DMS53 treated with DMSO at 0.1 percent for 48 hours (cell line): ENCODE data around the gene TJP3.

Source experiments
- DNase-seq: peaks from one replicate; lab custom pipeline; 2025; ENCODE audit not compliant: unreplicated experiment; lab: John Stamatoyannopoulos, UW

Gene TJP3

DNA sequence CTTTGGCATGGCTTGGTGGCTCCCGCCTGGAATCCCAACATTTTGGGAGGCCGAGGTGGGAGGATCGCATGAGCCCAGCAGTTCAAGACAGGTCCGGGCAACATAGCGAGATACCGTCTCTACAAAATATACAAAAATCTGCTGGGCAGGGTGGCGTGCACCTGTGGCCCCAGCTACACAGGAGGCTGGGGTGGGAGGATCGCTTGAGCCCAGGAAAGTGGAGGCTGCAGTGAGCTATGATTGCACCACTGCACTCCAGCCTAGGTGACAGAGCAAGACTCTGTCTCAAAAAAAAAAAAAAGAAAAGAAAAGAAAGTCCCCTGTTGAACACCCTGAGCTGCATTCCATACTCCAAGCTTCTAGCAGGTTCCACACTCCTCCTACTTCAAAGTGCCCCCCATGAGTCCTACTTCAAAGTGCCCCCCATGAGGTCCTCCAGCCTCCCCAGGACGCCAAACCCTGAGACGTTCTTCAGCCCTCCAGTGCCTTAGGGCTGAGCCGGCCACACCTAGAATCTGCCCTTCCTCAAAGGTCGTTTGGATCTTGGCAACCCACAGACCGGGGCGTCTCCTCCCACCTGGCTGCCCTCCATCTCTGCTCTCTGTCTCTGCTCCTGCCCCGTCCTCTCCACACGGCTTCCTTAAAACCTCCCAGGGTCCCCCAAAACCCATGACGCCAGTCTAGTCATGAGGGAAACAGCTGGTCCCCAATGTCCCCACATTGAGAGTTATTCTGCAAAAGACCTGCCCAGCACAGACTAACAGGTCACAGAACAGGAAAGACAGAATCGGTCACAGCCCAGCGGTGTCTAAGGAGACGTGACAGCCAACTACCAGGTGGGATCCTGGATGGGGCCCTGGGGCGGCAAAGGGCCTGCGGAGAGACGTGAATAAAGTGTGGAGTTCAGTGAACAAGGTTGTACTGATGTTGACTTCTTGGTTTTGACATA, 4.8 kb downstream of the TJP3 start:
- DNase-seq = peak; percentile 12

DNA sequence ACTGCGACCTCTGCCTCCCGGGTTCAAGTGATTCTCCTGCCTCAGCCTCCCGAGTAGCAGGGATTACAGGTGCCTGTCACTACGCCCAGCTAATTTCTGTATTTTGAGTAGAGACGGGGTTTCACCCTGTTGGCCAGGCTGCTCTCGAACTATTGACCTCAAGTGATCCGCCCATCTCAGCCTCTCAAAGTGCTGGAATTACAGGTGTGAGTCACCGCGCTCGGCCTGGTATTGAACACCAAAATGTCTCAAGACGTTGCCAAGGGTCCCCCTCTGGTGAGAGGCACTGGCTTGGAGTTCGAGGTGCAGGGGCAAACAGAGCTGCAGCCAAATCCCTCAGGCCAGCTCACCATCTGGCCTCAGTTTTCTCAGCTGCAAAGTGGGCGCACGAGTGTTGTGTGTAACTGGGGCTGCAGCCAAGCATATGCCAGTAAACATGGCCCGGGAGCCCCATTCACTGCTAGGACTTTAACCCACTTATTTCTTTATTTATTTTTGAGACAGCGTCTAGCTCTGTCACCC, 8.0 kb downstream of the TJP3 start:
- no peak for DNase-seq

DNA sequence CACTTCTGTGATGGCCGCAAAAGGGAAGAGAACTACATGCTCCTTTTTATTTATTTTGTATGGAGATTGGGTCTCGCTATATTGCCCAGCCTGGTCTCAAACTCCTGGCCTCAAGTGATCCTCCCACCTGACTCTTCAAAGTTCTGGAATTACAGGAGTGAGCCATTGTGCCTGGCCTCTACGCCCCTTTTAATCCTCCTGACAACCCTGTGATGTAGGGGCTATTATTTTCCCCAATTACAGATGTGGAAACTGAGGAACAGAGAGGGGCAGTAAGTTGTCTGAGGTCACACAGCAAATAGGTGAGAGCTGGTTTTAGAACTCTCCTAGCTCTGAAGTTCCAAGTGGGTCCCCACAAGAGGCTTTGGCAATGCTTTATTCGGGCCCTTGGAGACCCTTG, 11.7 kb downstream of the TJP3 start:
- DNase-seq = no peak

DNA sequence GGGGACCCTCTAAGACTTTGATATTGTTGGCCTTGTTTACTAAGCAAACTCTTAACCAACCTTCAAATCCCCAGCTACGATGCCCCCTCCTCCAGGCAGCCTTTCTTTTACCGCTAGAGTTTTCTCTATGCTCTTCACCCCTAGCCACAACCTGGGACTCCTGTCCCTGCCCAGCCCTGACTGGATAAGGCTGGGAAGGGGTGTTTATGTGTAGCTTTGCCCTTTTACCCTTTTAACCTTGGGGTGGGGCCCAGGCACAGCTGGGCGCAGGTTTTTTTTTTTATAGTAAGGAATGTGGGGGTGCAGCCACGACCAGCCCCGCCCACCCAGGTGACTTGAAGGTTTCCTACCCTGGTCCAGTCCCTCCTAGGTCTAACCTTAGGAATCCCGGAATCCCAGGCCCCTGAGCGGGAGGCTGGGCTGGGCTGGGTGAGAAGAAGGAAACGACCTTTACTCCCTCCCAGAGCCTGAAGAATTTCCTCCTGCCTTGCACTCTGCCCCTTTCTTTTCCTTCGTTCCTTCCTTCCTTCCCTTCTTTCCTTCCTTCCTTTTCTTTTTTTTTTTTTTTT, 12.2 kb downstream of the TJP3 start:
- no peak for DNase-seq

DNA sequence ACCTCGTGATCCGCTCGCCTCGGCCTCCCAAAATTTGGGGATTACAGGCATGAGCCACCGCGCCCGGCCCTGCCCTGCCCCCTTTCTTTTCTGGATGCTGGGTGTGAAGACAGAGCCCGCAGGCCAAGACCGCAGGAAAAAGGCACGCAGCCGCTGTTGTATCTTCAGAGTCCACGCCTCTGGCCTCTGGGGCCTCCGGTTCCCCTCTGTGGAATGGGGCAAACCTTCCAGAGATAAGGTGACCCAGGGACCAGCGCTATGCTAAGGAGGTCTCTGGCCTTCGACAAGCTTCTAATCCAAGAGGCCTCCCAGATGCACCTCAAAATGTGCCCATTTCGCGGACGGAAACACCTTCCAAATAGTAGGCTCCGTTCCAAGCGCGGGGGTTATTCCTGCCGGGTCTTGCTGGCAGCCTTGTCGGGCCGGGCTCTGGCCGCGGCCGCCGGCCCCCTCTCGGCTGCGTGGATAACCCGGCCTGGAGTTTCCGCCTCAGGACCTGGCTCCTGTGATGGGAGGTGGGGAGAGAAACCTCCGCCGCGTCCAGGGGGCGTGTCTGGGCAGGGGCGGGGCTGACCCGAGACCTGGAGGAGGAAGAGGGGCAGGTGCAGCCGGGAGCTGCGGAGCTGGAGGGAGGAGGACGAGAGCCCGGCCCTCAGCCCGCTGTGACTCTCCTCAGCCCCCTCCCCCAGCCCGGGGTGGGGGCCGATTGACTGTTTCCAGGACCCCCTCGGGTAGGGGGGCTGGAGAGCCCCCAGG, 13.1 kb downstream of the TJP3 start:
- DNase-seq = peak; percentile 83

DNA sequence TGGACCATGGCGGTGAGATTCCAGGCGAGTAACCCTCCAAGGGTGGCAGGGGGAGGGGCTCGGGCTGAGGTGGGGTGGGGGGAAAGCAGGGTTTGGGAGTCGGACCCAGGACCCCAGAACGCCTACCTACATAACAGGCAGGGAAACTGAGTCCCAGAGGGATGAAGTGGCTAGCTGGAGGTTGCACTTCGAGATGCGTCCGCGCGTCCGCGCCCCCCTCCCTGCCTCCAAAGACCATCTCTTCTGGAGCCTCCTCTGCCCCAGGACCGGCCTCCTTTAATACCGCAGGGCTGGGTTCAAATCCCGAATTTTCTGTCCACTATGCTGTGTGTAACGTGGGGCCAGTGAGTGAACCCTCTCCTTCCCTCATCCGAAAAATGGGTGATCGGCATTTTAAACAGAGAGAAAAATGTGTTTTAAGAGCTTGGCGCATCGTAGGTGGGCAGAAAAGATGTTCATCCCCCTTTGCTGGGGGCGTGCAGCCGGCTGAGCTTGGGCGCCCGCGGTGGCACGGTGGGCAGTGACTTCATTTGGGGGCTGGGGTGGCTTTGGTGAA, 13.8 kb downstream of the TJP3 start:
- DNase-seq = no peak

DNA sequence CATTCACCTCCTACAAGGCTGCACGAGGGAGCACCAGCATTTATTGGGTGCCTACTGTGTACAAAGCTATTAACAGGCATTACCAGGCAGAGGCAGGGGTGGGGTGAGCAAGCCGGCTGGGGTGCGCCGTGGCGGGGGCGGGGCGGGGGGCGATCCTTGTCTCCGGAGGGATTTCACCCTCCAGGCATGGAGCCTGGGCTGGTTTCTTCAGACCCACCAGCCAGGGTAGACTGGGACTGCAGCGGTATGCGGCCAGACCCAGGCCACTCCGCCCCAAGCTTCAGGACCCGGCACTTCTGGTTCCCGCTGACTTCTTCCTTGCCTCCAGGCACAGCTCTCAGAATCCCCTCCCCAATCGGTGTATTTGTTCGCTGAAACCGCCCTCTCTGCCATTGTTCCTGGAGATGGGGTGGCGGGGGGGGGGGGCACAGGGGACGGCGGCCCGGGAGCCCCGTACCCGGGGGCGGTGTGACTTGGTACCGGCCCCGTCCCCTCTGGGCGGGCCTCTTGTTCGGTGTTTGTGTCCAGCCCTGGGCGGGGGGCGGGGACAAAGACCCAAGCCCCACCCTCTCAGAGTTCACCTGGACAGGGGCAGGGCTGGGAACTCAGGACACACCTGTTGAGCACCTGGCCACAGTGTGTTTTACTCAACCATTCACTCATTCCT, 14.4 kb downstream of the TJP3 start:
- DNase-seq = no peak

DNA sequence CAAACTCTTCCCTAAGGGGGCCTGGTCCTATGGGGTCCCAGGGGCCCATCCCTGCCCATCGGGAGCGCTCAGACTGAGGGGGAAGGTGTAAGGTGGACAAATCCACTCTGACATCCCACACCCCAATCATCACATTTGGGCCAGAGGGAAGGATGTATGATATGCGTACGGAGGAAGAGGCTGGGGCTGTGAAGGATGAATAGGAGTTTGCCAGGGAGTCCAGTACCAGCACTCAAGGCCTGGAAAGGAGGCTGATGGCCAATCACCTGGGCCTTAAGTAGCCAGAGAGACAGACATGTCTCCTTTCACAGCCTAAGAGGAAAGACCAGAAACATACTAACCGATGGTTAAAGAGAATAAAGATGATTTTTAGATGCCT, 14.9 kb downstream of the TJP3 start:
- DNase-seq = no peak

DNA sequence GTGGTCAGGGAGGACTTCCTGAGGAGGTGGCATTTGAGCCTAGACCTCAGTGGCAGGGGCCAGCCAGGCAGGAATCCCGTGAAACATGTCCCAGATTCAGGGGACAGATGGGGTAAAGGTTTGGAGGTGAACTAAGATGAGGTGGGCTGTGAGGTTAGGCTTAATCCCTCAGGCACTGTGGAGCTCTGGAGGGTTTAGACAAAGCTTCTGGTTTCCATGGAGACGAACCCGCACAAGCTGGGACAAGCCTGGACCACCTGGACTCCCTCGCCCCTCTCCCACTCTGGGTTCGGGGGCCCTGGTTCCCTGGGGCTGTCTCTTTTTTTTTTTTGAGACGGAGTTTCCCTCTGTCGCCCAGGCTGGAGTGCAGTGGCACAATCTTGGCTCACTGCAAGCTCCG, 15.7 kb downstream of the TJP3 start:
- DNase-seq = no peak

DNA sequence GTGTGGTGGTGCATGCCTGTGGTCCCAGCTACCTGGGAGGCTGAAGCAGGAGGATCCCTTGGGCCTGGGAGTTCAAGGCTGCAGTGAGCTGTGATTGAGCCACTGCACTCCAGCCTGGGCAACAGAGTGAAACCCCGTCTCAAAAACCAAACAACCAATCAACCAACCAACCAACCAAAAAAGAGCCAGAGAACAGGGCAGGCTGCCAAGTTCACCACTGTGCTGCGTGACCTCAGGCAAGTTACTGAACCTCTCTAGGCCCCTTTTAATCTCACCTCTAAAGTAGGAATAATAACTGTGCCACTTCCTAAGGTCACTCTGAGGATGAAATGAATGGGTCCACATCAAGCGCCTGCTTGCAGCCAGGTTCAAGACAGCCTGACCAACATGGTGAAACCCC, 16.9 kb downstream of the TJP3 start:
- DNase-seq = no peak

DNA sequence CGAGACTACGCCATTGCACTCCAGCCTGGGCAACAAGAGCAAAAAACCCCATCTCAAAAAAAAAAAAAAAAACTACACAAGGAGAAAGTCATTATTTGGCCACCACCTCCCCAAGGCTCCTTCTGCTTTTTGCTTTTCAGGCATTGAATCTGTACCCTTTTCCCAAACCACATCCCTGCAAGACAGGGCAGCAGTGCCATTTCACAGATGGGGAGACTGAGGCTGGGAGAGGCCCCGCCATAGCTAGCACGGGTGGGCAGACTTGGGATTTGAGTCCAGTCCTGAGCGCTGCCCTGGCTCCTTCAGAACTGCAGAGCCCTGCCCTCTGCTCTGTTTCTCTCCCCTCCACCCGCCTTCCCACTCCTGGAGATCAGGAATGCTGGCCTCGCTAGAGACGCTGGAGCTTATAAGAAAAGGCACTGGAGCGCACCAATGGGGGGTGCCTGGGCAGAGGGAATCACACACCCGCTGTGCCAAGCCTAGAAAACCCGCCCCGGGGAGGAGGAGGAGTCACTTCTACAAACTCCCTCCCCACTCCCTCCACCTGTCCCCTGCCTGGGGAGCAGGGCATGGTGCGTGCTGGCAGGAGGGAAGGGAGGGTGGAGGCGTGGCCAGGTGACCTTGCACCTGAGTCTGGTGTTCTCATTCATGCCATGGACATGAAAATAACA, 17.6 kb downstream of the TJP3 start:
- DNase-seq = no peak

DNA sequence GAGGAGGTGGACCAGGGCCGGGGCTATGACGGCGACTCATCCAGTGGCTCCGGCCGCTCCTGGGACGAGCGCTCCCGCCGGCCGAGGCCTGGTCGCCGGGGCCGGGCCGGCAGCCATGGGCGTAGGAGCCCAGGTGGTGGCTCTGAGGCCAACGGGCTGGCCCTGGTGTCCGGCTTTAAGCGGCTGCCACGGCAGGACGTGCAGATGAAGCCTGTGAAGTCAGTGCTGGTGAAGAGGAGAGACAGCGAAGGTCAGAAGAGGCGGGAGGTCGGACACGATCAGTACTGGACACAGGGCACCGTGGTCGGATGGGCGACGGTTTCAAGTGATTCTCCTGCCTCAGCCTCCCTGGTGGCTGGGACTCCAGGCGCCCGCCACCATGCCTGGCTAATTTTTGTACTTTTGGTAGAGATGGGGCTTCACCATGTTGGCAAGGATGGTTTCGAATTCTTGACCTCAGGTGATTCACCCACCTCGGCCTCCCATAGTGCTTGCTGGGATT, 22.3 kb downstream of the TJP3 start:
- no peak for DNase-seq

DNA sequence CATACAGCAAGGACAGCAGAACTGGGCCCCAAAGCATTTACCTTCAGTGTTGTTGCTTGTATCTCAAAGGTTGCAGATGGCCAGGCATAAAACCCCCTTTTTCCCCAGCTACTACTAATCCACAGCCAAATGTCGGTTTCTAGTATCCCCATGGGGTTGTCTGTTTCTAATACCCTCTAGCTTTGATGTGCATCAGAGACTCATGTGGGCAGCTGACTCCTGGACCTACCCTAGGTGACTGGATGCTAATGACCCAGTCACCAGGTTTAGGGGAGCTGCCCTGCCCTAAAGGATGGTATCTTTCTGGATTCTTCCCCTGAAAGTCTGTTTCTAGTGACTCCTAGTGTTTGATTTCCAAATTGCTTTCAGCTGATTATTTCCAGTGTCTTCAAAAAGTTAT, 23.9 kb downstream of the TJP3 start:
- DNase-seq = no peak

DNA sequence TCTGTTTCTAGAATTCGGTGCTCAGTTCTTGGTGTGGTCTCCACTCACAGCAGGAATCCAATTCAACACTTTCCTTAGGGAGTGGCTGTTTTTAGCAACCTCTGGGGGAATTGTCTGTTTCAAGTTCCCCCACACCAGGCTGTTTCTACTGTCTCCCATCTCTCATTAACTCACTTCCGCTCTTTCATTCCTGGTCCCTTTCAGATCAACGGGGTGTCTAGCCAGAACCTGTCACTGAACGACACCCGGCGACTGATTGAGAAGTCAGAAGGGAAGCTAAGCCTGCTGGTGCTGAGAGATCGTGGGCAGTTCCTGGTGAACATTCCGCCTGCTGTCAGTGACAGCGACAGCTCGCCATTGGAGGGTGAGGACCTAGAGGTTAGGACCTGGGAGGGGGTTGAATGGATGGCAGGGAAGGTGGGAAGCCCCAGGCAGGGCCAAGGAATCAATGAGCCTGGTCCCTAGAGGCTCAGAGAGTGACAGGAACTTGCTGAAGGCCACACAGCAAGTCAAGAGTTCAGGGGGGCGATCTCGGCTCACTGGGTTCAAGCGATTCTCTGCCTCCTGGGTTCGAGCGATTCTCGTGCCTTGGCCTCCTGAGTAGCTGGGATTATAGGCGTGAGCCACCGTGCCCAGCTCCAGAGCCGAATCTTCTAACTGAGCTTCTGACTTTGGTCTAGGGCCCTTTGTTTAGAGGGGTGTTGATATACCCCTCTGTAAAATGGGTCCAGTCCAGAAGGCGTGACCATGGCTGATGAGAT, 25.5 kb downstream of the TJP3 start:
- no peak for DNase-seq

DNA sequence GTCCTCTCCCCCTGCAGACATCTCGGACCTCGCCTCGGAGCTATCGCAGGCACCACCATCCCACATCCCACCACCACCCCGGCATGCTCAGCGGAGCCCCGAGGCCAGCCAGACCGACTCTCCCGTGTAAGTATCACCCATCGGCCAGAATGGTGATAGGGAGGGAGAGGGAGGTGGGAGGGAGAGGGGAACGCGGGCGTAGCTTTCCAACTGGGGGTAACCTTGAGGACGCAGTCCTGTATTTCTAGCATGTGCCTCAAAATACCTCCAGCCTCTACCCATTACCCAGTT, 26.1 kb downstream of the TJP3 start:
- DNase-seq = no peak

DNA sequence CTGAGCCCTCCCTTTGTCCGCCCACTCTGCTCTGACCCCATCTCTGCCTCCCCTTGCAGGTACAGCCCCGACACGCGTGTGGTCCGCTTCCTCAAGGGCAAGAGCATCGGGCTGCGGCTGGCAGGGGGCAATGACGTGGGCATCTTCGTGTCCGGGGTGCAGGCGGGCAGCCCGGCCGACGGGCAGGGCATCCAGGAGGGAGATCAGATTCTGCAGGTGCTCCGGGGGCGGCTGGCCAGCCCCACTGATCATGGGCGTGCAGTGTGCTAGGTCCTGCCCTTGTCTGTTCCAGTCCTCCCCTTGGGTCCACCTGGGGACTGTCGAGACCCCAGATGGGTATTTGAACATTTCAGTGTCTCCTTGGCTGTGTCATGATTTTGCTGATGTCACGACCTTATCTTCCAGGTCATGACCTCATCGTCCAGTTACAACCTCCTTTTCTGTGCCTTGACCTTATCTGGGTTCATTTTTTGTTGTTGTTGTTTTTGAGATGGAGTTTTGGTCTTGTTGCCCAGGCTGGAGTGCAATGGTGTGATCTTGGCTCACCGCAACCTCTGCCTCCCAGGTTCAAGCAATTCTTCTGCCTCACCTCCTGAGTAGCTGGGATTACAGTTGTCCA, 28.0 kb downstream of the TJP3 start:
- no peak for DNase-seq

DNA sequence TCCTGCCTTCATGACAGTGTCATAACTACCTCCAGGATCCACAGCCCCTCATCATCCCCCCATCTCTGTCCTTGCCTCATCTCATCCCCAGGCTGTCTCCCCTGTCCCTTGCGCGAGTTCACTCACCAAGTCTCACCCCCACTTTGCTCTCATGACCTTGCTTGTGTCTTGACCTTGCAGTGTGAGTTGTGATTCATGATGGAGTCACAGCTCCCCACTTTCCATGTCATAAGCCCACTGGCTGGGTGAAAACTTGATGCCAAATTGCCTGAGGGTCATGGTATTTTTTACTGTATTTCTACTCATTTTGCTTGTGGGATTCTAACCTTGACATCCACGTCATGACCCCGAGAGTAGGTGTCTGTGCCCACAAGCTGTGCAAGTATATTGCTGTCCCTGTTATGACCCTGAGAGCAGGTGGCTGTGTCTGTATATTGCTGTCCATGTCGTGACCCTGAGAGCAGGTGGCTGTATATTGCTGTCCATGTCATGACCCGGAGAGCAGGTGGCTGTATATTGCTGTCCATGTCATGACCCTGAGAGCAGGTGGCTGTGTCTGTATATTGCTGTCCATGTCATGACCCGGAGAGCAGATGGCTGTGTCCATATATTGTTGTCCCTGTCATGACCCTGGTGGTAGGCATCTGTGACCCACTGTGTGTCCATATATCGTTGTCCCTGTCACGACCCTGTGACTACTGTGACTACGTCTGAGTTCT, 29.5 kb downstream of the TJP3 start:
- DNase-seq = no peak

DNA sequence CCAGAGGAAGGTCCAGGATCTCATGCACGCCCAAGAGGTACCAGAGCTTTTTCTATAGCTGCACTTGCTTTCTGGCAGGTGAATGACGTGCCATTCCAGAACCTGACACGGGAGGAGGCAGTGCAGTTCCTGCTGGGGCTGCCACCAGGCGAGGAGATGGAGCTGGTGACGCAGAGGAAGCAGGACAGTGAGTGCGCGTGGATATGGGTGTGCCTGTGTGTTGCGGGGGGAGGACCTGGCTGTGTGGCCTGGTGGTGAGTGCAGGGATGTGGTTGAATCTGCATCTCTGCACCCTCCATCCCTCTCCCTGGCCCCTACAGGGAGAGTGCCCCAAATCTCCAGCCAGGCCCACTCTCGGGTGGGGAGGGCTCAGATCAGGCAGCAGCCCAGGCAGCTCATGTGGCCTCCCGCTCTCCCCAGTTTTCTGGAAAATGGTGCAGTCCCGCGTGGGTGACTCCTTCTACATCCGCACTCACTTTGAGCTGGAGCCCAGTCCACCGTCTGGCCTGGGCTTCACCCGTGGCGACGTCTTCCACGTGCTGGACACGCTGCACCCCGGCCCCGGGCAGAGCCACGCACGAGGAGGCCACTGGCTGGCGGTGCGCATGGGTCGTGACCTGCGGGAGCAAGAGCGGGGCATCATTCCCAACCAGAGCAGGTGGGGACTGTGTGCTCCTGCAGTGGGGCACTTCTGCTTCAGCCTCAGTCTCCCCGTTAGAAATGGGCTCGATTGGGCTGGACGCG, 30.5 kb downstream of the TJP3 start:
- DNase-seq = no peak
